ENCODE results near the gene CAMSAP2.
"Not testable (repeated sequence)": the region's sequence is repeated elsewhere in the genome, so short reads cannot be mapped to it uniquely, and the experiment has no call there.

Gene CAMSAP2

DNA sequence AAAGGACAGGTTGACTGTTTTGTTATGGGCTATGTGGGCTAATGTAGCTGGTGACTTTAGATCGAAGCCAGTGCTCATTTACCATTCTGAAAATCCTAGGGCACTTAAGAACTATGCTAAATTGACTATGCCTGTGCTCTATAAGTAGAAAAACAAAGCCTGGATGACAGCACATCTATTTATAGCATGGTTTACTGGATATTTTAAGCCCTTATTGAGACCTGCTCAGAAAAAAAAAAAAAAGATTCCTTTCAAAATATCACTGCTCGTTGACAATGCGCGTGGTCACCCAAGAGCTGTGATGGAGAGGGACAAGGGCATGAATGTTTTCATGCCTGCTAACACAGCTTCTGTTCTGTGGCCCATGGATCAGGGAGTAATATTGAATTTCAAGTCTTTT lies 48.1 kb downstream of the CAMSAP2 start:
- no peak for DNase-seq

GRCh38 chr1:200787896-200788387 lies 49.2 kb downstream of the CAMSAP2 start:
- no peak for DNase-seq

DNA sequence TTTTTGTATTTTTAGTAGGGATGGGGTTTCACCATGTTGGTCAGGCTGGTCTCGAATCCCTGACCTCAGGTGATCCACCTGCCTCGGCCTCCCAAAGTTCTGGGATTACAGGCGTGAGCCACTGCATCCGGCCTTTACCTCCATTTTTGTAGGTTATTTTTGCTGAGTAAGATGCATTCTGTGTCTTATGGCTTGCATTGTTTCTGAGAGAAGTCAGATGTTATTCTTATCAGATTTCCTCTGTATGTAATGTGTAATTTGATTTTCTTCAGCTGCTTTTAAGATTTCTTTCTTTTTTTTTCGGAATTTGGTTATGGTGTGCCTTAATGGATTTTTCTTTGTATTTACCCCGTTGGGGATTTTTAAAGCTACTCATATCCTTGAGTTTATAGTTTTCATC lies 52.3 kb downstream of the CAMSAP2 start:
- not testable (repeated sequence) for DNase-seq

DNA sequence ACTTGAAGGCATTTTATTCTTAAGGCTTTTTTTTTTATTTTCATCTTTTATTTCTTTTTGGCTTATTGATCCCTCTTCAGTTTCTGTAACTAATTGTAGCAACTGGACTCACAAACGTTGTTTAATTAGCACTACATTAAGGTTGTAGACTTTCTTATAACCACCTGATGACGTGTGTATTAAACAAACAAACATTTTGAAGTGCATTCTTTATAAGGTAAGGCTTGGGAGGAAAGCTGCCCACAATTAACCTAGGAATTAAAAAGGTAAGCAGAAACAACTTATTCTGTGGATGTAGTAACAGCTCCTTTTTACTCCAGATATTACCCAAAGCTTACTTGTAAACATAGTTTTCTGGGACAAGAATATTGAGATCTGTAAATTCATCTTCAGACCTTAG lies 55.0 kb downstream of the CAMSAP2 start:
- DNase-seq: no peak

- no peak for DNase-seq
Measured at GRCh38 chr1:200794506-200795065, 55.9 kb downstream of the CAMSAP2 start.

DNA sequence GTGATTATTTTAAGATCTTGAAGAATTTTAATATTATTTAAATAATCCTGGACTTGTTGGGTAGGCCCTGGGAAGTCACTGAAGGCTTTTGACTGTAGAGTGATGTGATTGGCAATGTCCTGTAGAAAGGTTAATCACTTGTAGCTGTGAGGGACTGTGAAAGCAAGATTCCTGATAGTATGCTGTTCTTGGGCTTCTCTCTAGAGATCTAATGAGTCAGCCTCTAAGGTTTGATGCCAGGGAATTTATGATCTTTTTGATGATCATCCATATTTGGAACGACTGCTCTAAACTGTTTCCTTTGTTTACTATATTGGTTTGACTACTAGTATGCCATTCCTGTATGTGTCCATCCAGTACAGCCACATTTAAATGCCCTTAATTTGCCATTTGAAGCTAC lies 56.5 kb downstream of the CAMSAP2 start:
- no peak for DNase-seq

DNA sequence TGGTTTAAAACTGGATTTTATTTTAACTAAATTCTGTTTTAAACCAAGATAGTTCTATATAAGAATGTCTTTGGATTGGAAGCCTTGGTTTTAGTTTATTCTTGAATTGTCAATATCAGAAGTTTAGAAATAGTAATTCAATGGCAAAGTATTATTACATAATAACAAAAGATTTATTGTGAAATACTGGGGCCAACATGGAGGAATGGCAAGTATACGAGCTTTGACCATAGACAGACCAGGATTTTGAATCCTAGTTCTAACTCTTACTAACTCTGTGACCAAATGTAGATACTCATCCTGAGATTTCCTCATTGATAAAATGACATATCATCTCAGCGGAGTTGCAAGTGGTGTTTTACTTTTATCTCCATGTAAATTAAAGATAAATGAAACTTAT lies 63.3 kb downstream of the CAMSAP2 start:
- DNase-seq: no peak

- DNase-seq: peak; percentile 60
Measured at GRCh38 chr1:200802865-200803512, 64.3 kb downstream of the CAMSAP2 start.

DNA sequence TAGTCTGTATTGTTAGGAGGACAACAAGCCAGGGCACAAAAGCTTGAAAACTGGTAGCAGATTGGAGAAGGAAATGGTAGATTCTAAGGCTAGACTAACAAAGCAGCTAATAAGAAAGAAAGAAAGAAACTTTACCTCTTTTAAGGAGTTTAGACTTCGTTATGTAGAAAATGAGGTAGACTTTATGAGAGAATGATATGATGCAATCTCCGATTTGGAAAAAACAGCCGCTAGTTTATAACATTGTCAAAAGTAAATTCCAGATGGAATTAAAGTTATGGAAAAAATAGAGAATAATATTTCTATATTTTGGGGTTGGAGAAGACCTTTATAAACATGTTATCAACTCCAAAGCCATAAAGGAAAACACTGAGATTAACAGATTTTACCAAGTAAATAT lies 67.0 kb downstream of the CAMSAP2 start:
- no peak for DNase-seq

GRCh38 chr1:200808846-200809245 lies 70.2 kb downstream of the CAMSAP2 start:
- no peak for DNase-seq

DNA sequence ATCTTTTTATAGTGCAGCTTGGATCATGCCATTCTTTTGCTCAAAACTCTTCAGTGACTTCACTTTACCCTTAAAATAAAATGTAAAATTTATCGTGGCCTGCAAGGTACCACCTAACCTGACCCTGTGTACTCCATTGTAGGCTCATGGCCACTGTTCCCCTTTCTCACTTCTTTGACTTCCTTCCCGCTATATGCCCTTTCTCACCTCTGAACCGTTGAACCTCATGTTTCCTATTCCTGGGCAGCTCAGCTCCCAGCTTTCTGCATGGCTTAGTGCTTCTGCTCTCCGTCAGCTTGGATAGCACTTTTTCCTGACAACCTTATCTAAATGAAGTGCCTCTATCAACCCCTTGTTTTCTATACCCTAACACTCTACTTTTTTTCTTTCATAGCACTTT lies 73.0 kb downstream of the CAMSAP2 start:
- DNase-seq: no peak

GRCh38 chr1:200816624-200817224 lies 78.0 kb downstream of the CAMSAP2 start:
- DNase-seq: not testable (repeated sequence)

DNA sequence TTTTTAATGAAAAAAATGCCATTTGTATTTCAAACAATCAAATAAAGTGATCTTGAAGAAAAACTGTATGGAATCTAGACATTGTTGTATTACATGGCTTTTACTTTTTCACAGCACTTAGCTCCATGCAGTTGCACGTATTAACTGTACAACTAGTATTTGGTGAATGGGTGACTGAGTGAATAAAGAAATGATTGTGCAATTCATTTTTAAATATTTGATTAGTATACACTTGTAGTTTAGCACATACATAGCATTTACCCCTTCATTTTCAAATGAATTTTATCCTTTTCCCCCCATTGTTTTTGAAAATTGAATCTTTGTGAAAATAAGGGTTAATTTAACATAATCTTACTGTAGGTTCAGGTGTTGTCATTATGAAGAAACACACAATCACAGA lies 79.6 kb downstream of the CAMSAP2 start:
- no peak for DNase-seq

DNA sequence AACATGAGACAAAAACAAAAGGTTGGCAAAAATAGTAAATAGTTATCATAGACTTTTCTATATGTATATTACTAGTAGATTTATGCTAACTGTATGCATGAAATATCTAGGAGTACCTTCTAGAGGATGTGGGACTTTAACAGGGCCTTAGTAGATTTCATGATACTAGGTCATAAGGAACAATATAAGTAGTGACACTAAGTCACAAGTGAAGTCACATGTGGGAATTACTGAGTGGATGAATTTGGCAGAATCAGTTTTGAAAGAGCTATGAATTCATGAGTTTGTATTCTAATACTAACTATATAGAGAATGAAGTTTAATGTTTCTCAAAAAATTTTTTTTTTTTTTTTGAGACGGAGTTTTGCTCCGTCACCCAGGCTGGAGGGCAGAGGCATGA lies 81.0 kb downstream of the CAMSAP2 start:
- DNase-seq: no peak

DNA sequence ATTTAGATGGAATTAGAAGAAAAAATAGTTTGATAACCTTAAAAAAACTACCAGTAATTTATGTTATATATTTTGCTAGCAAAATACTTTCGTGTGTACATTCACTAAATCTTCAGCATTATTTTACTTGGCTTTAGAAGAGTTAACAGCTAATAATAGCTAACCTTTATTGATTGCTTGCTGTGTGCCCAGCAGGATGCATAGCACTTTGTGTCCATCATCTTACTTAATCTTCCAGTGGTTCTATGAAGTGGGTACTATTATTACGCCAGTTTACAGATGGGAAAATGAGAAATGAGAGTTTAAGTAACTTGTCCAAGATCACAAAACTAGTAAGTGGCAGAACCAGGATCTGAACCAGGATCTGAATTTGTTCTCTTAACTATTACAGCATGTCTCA lies 92.4 kb downstream of the CAMSAP2 start:
- DNase-seq: no peak

- no peak for DNase-seq
Measured at GRCh38 chr1:200834383-200834782, 95.7 kb downstream of the CAMSAP2 start.

- DNase-seq: no peak
Measured at GRCh38 chr1:200836213-200836612, 97.5 kb downstream of the CAMSAP2 start.

DNA sequence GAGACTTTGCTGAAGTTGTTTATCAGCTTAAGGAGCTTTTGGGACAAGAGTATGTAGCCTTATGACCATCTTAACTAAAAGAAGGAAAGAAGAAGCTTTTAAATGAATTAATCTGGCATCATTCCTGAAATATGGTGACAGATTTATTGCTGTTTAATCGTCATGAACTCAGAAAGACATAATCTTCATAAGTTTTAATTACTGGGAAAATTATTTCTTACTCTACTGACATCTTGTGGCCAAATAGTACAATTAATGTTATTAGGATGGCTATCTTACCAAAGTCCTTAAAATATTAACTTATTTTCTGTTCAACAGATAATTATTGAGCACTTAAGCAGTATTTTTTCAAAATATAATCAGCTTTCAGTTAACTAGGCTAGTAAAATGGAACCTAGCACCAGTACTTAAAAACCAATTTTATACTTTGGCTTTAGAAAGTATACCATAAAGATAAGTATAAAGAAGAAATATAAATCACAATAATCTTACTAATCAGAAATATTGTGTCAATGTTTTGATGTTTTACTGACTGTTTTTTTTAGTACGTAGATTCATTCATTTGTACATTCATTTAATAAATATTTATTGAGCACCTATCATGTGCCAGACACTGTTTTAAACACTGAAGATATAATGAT lies 99.4 kb downstream of the CAMSAP2 start:
- no peak for DNase-seq

GRCh38 chr1:200838676-200839445 lies 100.2 kb downstream of the CAMSAP2 start:
- no peak for DNase-seq

- no peak for DNase-seq
Measured at GRCh38 chr1:200845360-200845759, 106.7 kb downstream of the CAMSAP2 start.

DNA sequence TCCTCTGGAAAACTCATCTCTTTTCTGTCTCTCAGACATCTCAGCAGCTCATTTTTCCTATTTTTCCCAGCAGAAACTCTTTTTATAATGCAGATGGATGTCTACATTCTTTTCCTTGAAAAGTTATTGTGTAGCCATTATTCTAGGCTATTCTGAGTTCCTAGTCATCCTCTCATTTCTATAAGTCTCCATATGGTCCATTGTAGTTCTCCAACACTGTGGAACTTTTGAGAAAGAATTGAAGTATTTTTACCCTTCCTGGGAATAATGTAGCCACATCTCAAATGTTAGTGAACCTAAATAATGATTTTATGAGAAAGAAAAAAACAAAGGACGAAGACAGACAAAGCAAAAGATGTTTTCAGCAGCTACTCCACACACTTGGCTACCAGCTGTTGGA lies 107.7 kb downstream of the CAMSAP2 start:
- DNase-seq: no peak

DNA sequence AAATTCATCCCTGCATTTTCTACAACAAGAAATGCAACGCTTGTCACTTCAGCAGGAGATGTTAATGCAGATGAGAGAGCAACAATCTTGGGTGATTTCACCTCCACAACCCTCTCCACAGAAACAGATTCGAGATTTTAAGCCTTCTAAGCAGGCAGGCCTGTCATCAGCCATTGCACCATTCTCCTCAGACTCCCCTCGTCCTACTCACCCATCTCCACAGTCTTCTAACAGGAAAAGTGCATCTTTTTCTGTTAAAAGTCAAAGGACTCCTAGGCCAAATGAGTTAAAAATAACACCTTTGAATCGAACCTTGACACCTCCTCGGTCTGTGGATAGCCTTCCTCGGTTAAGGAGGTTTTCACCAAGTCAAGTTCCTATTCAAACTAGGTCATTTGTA lies 110.7 kb downstream of the CAMSAP2 start:
- no peak for DNase-seq

- DNase-seq: no peak
Measured at GRCh38 chr1:200850554-200850953, 111.9 kb downstream of the CAMSAP2 start.
